ENCODE results near the gene ASPHD1.

DNA sequence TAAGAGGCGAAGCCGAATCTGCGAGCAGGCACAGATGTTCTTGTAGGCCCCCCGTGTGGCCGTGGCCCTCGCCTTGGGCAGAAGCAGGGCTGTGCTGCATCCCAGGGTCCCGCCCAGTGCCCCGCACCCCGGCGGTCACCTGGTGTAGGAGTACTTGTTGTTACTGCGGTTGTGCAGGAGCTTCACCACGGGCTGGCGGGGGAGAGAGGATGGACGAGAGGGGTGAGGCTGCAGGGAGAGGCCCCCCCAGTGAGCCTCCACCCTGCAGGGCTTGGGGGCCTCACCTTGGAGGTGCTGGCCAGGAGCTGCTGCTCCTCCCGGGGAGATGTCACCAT lies 11.4 kb downstream of the ASPHD1 start:
- TF ChIP-seq, protein P1, sequence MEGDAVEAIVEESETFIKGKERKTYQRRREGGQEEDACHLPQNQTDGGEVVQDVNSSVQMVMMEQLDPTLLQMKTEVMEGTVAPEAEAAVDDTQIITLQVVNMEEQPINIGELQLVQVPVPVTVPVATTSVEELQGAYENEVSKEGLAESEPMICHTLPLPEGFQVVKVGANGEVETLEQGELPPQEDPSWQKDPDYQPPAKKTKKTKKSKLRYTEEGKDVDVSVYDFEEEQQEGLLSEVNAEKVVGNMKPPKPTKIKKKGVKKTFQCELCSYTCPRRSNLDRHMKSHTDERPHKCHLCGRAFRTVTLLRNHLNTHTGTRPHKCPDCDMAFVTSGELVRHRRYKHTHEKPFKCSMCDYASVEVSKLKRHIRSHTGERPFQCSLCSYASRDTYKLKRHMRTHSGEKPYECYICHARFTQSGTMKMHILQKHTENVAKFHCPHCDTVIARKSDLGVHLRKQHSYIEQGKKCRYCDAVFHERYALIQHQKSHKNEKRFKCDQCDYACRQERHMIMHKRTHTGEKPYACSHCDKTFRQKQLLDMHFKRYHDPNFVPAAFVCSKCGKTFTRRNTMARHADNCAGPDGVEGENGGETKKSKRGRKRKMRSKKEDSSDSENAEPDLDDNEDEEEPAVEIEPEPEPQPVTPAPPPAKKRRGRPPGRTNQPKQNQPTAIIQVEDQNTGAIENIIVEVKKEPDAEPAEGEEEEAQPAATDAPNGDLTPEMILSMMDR (conservative IDR thresholded peaks at IDR 0.05; ENCODE audit: low read depth, low read length), result no peak
- no peak for TF ChIP-seq POLR2A (IDR thresholded peaks at IDR 0.05; ENCODE audit: low read depth, low read length)
- TF ChIP-seq RCOR1 (IDR thresholded peaks at IDR 0.05; ENCODE audit: insufficient replicate concordance, low read length), result no peak
- TF ChIP-seq CEBPB (IDR thresholded peaks at IDR 0.05; ENCODE audit: low read depth, low read length), result no peak
- TF ChIP-seq FOS (IDR thresholded peaks at IDR 0.05; ENCODE audit: low read depth, low read length), result no peak

Data from IMR-90 (cell line).